ENCODE measurements around the gene MGAT4D.

Gene MGAT4D

DNA sequence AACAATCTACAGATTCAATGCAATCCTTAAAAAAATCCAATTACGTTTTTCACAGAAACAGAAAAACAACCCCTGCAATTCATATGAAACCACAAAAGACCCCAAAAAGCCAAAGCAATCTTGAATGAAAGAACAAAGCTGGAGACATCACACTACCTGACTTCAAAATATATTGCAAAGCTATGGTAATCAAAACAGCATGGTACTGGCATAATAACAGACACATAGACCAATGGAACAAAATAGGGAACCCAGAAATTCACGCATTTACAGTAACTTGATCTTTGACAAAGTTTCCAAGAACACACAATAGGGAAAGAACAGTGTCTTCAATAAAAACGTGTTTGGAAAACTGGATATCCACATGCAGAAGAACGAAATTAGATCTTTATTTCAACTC, 14.6 kb downstream of the MGAT4D start:
- TF ChIP-seq, protein P1, sequence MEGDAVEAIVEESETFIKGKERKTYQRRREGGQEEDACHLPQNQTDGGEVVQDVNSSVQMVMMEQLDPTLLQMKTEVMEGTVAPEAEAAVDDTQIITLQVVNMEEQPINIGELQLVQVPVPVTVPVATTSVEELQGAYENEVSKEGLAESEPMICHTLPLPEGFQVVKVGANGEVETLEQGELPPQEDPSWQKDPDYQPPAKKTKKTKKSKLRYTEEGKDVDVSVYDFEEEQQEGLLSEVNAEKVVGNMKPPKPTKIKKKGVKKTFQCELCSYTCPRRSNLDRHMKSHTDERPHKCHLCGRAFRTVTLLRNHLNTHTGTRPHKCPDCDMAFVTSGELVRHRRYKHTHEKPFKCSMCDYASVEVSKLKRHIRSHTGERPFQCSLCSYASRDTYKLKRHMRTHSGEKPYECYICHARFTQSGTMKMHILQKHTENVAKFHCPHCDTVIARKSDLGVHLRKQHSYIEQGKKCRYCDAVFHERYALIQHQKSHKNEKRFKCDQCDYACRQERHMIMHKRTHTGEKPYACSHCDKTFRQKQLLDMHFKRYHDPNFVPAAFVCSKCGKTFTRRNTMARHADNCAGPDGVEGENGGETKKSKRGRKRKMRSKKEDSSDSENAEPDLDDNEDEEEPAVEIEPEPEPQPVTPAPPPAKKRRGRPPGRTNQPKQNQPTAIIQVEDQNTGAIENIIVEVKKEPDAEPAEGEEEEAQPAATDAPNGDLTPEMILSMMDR (conservative IDR thresholded peaks at IDR 0.05; ENCODE audit: low read length) = no peak
- no peak for TF ChIP-seq EZH2phosphoT487 (IDR thresholded peaks at IDR 0.05; ENCODE audit: borderline replicate concordance)
- Histone ChIP-seq H3K9me2 (replicated peaks; ENCODE audit: low read depth, low read length) (no peaks in the 10 kb centered on the region), H3K9me3 (ENCODE audit: insufficient read depth, low read depth, low read length) (no peaks in the 10 kb centered on the region), H3F3A (ENCODE audit: low read depth) (no peaks in the 10 kb centered on the region), H2AFZ (ENCODE audit: low read length) (no peak overlapping the region), H3K27me3 (ENCODE audit: insufficient read depth, low read length, poor library complexity, severe bottlenecking) (no peaks in the 10 kb centered on the region), H3K36me3 (ENCODE audit: insufficient read depth, low read length) (no peaks in the 10 kb centered on the region), H3K4me3 (ENCODE audit: low read length, poor library complexity, severe bottlenecking) (no peak overlapping the region), H3K4me2 (ENCODE audit: low read depth, low read length, poor library complexity, severe bottlenecking) (no peak overlapping the region), H4K20me1 (ENCODE audit: insufficient read depth, low read length, poor library complexity, severe bottlenecking) (no peaks in the 10 kb centered on the region), H3K9ac (ENCODE audit: low read depth, low read length, poor library complexity, severe bottlenecking) (no peak overlapping the region), H3K4me1 (ENCODE audit: insufficient read depth, low read length, poor library complexity, severe bottlenecking) (no peaks in the 10 kb centered on the region), H3K79me2 (ENCODE audit: insufficient read depth, low read length) (no peaks in the 10 kb centered on the region)

DNA sequence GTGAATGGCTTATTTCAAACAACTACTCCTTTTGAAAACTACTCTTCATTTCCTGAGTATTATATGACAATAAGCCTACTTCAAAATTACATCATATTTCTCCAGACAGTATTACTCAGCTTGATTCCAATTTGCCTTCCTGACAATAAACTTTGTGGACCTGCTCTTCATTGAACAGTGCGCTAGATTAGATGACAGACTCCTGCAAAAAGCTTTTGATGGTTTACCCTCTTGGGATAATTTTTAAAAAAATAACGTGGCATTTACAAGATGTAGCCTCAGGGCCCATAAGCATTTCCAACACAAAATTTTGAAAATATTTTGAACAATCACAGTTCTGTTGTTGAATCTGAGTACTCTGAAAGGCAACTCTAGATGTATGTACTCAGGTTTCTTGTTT, 25.9 kb downstream of the MGAT4D start:
- H3K36me3 ChIP-seq (ENCODE audit: insufficient read depth, low read length) = no peaks in the 10 kb centered on the region
- no peaks in the 10 kb centered on the region for H3K9me3 ChIP-seq (ENCODE audit: insufficient read depth, low read depth, low read length)
- no peaks in the 10 kb centered on the region for H3K79me2 ChIP-seq (ENCODE audit: insufficient read depth, low read length)
- H3K4me1 ChIP-seq (ENCODE audit: insufficient read depth, low read length, poor library complexity, severe bottlenecking) = no peaks in the 10 kb centered on the region
- H3K4me2 ChIP-seq (ENCODE audit: low read depth, low read length, poor library complexity, severe bottlenecking) = no peak overlapping the region
- H4K20me1 ChIP-seq (ENCODE audit: insufficient read depth, low read length, poor library complexity, severe bottlenecking) = no peaks in the 10 kb centered on the region
- H3F3A ChIP-seq (ENCODE audit: low read depth) = no peaks in the 10 kb centered on the region
- H3K9me2 ChIP-seq (replicated peaks; ENCODE audit: low read depth, low read length) = no peaks in the 10 kb centered on the region
- no peaks in the 10 kb centered on the region for H3K27me3 ChIP-seq (ENCODE audit: insufficient read depth, low read length, poor library complexity, severe bottlenecking)
- TF ChIP-seq, protein P1 (conservative IDR thresholded peaks at IDR 0.05; ENCODE audit: low read length) = no peak
- no peak for TF ChIP-seq EZH2phosphoT487 (IDR thresholded peaks at IDR 0.05; ENCODE audit: borderline replicate concordance)
- no peak overlapping the region for H2AFZ ChIP-seq (ENCODE audit: low read length)
- no peak overlapping the region for H3K4me3 ChIP-seq (ENCODE audit: low read length, poor library complexity, severe bottlenecking)
- no peak overlapping the region for H3K9ac ChIP-seq (ENCODE audit: low read depth, low read length, poor library complexity, severe bottlenecking)

DNA sequence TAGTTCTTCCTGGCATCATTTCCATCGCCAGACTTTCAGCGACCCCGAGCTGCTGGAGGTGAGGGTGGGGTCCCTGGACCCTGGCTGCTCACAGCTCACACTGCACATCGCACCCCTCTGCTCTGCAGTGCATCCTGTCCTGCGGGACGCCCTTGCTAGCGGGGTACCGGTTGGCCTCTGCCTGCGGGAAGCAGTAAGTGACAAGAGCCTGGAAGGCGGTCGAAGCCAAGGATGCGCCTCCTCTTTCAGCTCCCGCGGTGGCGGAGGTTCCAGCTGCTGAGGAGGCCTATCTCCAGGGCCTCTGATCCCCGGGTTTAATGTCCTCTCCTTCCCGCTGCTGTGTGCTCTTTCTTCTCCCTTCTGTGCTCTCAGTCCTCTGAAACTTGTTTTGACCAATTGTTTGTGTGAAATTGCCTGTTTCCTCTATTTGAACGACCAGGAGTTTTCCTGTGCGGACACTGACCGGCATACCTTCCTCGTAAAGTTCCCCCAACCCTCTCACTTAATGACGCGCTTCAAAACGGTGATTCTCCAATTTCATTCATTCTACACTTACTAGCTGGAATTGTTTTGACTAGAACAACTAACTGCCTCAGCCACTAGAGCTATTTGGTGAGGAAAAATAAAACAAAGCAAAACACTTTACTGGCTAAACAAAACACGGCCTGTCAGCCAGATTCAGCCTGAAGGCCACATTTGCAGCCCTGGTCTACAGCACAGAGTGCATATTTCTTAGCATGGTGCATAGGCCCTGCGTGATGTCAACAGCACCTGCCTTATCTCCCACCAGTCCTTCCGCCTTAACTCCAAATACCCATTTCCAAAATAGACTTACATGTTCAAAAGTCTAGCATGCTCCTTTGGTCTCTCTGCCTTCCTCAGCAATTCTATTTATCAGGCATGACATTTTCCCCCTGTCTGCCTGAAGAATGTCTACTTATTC, 28.0 kb downstream of the MGAT4D start:
- H3K36me3 ChIP-seq (ENCODE audit: insufficient read depth, low read length) = no peaks in the 10 kb centered on the region

More for the DNA sequence above, 28.0 kb downstream of the MGAT4D start:
- TF ChIP-seq, protein P1 (conservative IDR thresholded peaks at IDR 0.05; ENCODE audit: low read length) = no peak
- no peak for TF ChIP-seq EZH2phosphoT487 (IDR thresholded peaks at IDR 0.05; ENCODE audit: borderline replicate concordance)
- Histone ChIP-seq H2AFZ (ENCODE audit: low read length) (no peak overlapping the region), H3K9me3 (ENCODE audit: insufficient read depth, low read depth, low read length) (no peaks in the 10 kb centered on the region), H3K27me3 (ENCODE audit: insufficient read depth, low read length, poor library complexity, severe bottlenecking) (no peaks in the 10 kb centered on the region), H3K4me3 (ENCODE audit: low read length, poor library complexity, severe bottlenecking) (no peak overlapping the region), H3K79me2 (ENCODE audit: insufficient read depth, low read length) (no peaks in the 10 kb centered on the region), H3K4me2 (ENCODE audit: low read depth, low read length, poor library complexity, severe bottlenecking) (no peak overlapping the region), H3K9ac (ENCODE audit: low read depth, low read length, poor library complexity, severe bottlenecking) (no peak overlapping the region), H3K4me1 (ENCODE audit: insufficient read depth, low read length, poor library complexity, severe bottlenecking) (no peaks in the 10 kb centered on the region), H3F3A (ENCODE audit: low read depth) (no peaks in the 10 kb centered on the region), H4K20me1 (ENCODE audit: insufficient read depth, low read length, poor library complexity, severe bottlenecking) (no peaks in the 10 kb centered on the region), H3K9me2 (replicated peaks; ENCODE audit: low read depth, low read length) (no peaks in the 10 kb centered on the region)

Measured in Loucy (cell line).